Epithelial cell of proximal tubule (primary cell): ENCODE measurements around the gene TMEM108. TPM values are rescaled to one million over a fixed set of nuclear protein-coding genes. Genes with fewer than 3 reads are reported as not detected.

Experiments
- DNase-seq: peaks from one replicate; pipeline ENCODE4 v3.0.0-alpha.2; 2011; ENCODE audit warnings: low read depth
- H3K4me3 ChIP-seq: 2 replicates; pipeline ENCODE4 v1.5.1; 2011; ENCODE audit warnings: low read depth, mild to moderate bottlenecking, low read length
- total RNA-seq: library from RNA; depleted of rRNA; stranded (reverse); fragments of >200 nt; gene quantifications from 2 replicates; pipeline ENCODE4 v1.2.3, GENCODE V29; 2015
- TF ChIP-seq, protein P1 (sequence below): conservative IDR thresholded peaks from 2 replicates; pipeline ENCODE4 v1.5.1; 2012; ENCODE audit warnings: low read depth, mild to moderate bottlenecking, low read length

TMEM108 gene
- total RNA-seq, 1 donor from 2014 or later = 1.7 TPM

DNA sequence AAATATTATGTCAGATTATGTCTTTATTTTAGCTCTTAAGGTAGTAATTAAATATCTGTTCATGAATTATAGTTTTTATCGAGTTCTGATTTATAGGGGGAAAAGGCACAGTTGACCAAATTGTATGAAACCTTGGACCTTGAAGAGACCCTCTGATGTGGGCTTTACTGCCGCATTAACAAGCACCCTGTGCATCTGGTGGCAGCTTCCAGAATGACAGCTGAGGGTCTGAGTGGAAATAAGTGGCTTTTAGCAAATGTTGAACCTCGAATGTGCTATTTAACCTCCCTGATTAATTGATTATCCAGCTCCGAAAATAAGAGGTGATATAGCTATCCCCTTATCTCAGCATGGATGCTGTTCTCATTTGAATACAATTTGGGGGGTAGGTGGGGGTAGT lies 87.0 kb downstream of the TMEM108 start:
- TF ChIP-seq, protein P1, sequence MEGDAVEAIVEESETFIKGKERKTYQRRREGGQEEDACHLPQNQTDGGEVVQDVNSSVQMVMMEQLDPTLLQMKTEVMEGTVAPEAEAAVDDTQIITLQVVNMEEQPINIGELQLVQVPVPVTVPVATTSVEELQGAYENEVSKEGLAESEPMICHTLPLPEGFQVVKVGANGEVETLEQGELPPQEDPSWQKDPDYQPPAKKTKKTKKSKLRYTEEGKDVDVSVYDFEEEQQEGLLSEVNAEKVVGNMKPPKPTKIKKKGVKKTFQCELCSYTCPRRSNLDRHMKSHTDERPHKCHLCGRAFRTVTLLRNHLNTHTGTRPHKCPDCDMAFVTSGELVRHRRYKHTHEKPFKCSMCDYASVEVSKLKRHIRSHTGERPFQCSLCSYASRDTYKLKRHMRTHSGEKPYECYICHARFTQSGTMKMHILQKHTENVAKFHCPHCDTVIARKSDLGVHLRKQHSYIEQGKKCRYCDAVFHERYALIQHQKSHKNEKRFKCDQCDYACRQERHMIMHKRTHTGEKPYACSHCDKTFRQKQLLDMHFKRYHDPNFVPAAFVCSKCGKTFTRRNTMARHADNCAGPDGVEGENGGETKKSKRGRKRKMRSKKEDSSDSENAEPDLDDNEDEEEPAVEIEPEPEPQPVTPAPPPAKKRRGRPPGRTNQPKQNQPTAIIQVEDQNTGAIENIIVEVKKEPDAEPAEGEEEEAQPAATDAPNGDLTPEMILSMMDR = no peak
- no peak for DNase-seq
- no peak overlapping the region for H3K4me3 ChIP-seq

GRCh38 chr3:133125802-133126201 lies 87.6 kb downstream of the TMEM108 start:
- DNase-seq = no peak
- no peak overlapping the region for H3K4me3 ChIP-seq
- TF ChIP-seq, protein P1 = no peak

DNA sequence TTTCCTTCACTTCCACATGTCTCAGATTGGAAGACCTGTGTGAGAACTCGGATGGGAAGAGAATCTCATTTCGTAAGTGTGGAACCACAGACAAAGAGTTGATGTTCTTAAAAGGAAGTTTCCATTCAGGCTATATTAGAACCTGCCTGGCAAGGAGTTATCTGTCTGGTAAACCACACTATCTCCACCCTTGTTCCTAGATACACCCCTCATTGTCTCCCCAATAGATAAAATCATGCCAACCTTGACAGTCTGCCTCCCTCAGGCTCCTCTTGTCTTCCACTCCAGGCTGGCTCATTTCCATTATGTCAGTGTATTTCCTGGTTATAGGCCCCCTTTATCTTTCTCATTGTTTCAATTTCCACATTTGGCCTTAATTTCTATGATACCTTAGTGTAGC lies 89.2 kb downstream of the TMEM108 start:
- DNase-seq = no peak
- no peak overlapping the region for H3K4me3 ChIP-seq
- TF ChIP-seq, protein P1 = no peak

DNA sequence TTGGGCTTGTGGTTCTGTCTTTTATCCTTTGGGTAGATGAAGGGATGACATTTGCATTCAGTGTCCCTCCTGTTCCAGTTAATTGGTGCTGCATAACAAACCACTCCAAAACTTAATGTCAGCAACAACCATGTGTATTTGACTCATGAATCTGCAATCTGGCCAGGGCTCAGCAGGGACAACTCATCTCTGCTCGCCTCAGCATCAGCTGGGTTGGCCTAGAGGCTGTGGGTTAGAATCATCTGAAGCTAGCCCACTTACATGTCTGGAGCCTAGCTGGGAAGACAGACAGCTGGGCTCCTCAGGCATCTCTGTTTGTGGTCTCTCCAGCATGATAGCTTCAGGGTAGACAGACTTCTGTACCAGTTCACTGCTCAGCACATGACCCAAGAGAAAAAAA lies 92.0 kb downstream of the TMEM108 start:
- no peak overlapping the region for H3K4me3 ChIP-seq
- no peak for DNase-seq

DNA sequence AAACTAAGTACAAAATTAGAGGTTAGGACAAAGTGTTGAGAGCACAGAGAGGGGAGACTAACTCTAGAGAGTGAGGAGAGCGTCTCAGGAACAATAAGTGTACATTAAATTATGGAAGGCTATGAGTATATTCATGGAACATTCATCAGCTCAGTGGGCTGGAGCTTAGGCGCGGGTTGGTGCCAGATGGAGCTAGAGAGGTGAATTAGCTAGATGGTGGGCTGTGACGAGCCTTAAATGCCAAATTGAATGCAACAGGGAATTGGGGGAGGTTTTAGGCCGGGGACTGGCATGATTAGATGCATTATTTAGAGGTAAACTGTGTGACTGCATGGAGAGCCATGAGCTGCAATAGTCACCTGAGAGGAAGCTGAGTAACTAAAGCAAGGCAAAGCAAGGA lies 97.1 kb downstream of the TMEM108 start:
- TF ChIP-seq, protein P1 = no peak
- no peak overlapping the region for H3K4me3 ChIP-seq
- no peak for DNase-seq

More for the DNA sequence above, 92.0 kb downstream of the TMEM108 start:
- TF ChIP-seq, protein P1 = no peak

- H3K4me3 ChIP-seq = no peak overlapping the region
- TF ChIP-seq, protein P1 = no peak
- DNase-seq = no peak
Measured at GRCh38 chr3:133136114-133137041, 98.2 kb downstream of the TMEM108 start.
